Liver (tissue), 9 donors: ENCODE data around the gene LGR6. TPM values are rescaled to one million over a fixed set of nuclear protein-coding genes. Genes with fewer than 3 reads are reported as not detected.

ENCODE experiments used
- DNase-seq: peaks from one replicate; pipeline ENCODE4 v3.0.0-alpha.2; 2017; ENCODE audit warnings: low spot score
- H3K27ac ChIP-seq, 2 donors: one replicate each; pipeline ENCODE4 v1.7.0; 2013; ENCODE audit warnings: inconsistent platforms in 2 of 2, low read length in 2 of 2, control low read depth in 1 of 2, low read depth in 1 of 2, mild to moderate bottlenecking in 1 of 2
- H3K27me3 ChIP-seq, 4 donors: one replicate each; pipeline versions ENCODE4 v1.6.1 to v1.7.0; 2013; ENCODE audit warnings: low read length in 3 of 4, inconsistent platforms in 1 of 4, mild to moderate bottlenecking in 1 of 4, moderate library complexity in 1 of 4; ENCODE audit not compliant: control insufficient read depth in 4 of 4, insufficient read depth in 4 of 4
- H3K36me3 ChIP-seq, 4 donors: one replicate each; pipeline versions ENCODE4 v1.6.1 to v1.7.0; 2013; ENCODE audit warnings: low read length in 3 of 4, mild to moderate bottlenecking in 3 of 4, low read depth in 1 of 4, moderate library complexity in 1 of 4; ENCODE audit not compliant: control insufficient read depth in 4 of 4, insufficient read depth in 3 of 4
- H3K4me1 ChIP-seq, 4 donors: one replicate each; pipeline versions ENCODE4 v1.6.1 to v1.7.0; 2013; ENCODE audit warnings: low read length in 3 of 4, mild to moderate bottlenecking in 3 of 4, moderate library complexity in 1 of 4; ENCODE audit not compliant: control insufficient read depth in 4 of 4, insufficient read depth in 4 of 4
- H3K4me3 ChIP-seq, 3 donors: one replicate each; pipeline versions ENCODE4 v1.6.1 to v1.7.0; 2013; ENCODE audit warnings: low read length in 3 of 3, control low read depth in 1 of 3, low read depth in 1 of 3, mild to moderate bottlenecking in 1 of 3
- H3K9ac ChIP-seq, 2 donors: one replicate each; pipeline ENCODE4 v1.7.0; 2013; ENCODE audit warnings: low read length in 2 of 2, mild to moderate bottlenecking in 2 of 2, moderate library complexity in 2 of 2, control low read depth in 1 of 2, low read depth in 1 of 2
- H3K9me3 ChIP-seq, 4 donors: one replicate each; pipeline versions ENCODE4 v1.6.1 to v1.7.0; 2013; ENCODE audit warnings: low read length in 3 of 4; ENCODE audit not compliant: control insufficient read depth in 4 of 4
- ATF3 ChIP-seq: IDR thresholded peaks from 2 replicates; pipeline ENCODE4 v1.6.1; 2016; ENCODE audit warnings: antibody characterized with exemption
- EGR1 ChIP-seq, 2 donors: IDR thresholded peaks; 2 replicates each; pipeline ENCODE4 v1.6.1; 2016 to 2018; ENCODE audit warnings: antibody characterized with exemption in 2 of 2, low read depth in 2 of 2
- FOXA1 ChIP-seq: IDR thresholded peaks from 2 replicates; pipeline ENCODE4 v1.6.1; 2016; ENCODE audit warnings: antibody characterized with exemption
- FOXA2 ChIP-seq: IDR thresholded peaks from 2 replicates; pipeline ENCODE4 v1.6.1; 2016; ENCODE audit warnings: antibody characterized with exemption
- GABPA ChIP-seq, 2 donors: IDR thresholded peaks in 1 of 2; conservative IDR thresholded peaks in 1 of 2; 2 replicates each; pipeline ENCODE4 v1.6.1; 2016; ENCODE audit warnings: antibody characterized with exemption in 2 of 2, mild to moderate bottlenecking in 1 of 2, moderate library complexity in 1 of 2
- HNF4A ChIP-seq, 2 donors: conservative IDR thresholded peaks; 2 replicates each; pipeline ENCODE4 v1.6.1; 2016; ENCODE audit warnings: antibody characterized with exemption in 2 of 2, mild to moderate bottlenecking in 2 of 2
- JUND ChIP-seq, 2 donors: IDR thresholded peaks; 2 replicates each; pipeline ENCODE4 v1.6.1; 2016; ENCODE audit warnings: antibody characterized with exemption in 2 of 2
- MAX ChIP-seq: IDR thresholded peaks from 2 replicates; pipeline ENCODE4 v1.6.1; 2016; ENCODE audit warnings: antibody characterized with exemption
- NR2F2 ChIP-seq: IDR thresholded peaks from 2 replicates; pipeline ENCODE4 v1.6.1; 2016; ENCODE audit warnings: antibody characterized with exemption
- RAD21 ChIP-seq, 2 donors: IDR thresholded peaks; 2 replicates each; pipeline ENCODE4 v1.6.1; 2016; ENCODE audit warnings: antibody characterized with exemption in 2 of 2, mild to moderate bottlenecking in 2 of 2
- REST ChIP-seq: IDR thresholded peaks from 2 replicates; pipeline ENCODE4 v1.6.1; 2016; ENCODE audit warnings: antibody characterized with exemption, mild to moderate bottlenecking
- RXRA ChIP-seq, 2 donors: IDR thresholded peaks; 2 replicates each; pipeline ENCODE4 v1.6.1; 2017 to 2018; ENCODE audit warnings: antibody characterized with exemption in 2 of 2, mild to moderate bottlenecking in 1 of 2
- TAF1 ChIP-seq: conservative IDR thresholded peaks from 2 replicates; pipeline ENCODE4 v1.6.1; 2016; ENCODE audit warnings: antibody characterized with exemption, mild to moderate bottlenecking
- WGBS: extraction: QIAGEN DNeasy Blood & Tissue Kit; methylation state at CpG from one replicate; pipeline ENCODE4 v1.1.7; 2013; 5-methylcytosine and 5-hydroxymethylcytosine counted together
- polyA plus RNA-seq, 2 donors: library from polyadenylated mRNA; stranded (reverse) in 1 of 2; unstranded in 1 of 2; fragments of 200-250 nt in 1 of 2; fragments of >200 nt in 1 of 2; fragmentation: Nextera tagmentation in 1 of 2; extraction: Ambion mirVana in 1 of 2; gene quantifications; one replicate each; pipeline versions ENCODE4 v1.2.1 to v1.2.3, GENCODE V29; 2013 to 2015
- total RNA-seq, 2 donors: library from RNA; depleted of rRNA; stranded (reverse); fragments of >200 nt; gene quantifications; one replicate each; pipeline ENCODE4 v1.2.3, GENCODE V29; 2014
- TF ChIP-seq, protein P1 (sequence below): fragments of 150-350 bp; IDR thresholded peaks from 2 replicates; pipeline ENCODE4 v1.5.1; 2017; ENCODE audit warnings: improper control_type of control experiment, low read depth, low read length; ENCODE audit not compliant: missing input control
- TF ChIP-seq, protein P2 (sequence below): IDR thresholded peaks from 2 replicates; pipeline ENCODE4 v1.6.1; 2016; ENCODE audit warnings: antibody characterized with exemption
- donor health status: healthy.
- donor health status: healthy.
- donor health status: healthy.
- donor health status: healthy.
- donor health status: healthy.

LGR6 gene
- total and polyA plus RNA-seq, 4 donors: 0.05 to 1.2 (median 0.75) TPM

- DNase-seq: no peak
- no peak overlapping the region for H3K4me3 ChIP-seq
- no peak overlapping the region for H3K27ac ChIP-seq
- H3K27me3 ChIP-seq: no peaks in the 10 kb centered on the region
- no peaks in the 10 kb centered on the region for H3K9me3 ChIP-seq
- H3K4me1 ChIP-seq: no peaks in the 10 kb centered on the region
- TF ChIP-seq GABPA (IDR thresholded peaks at IDR 0.05 in 1 of 2, conservative IDR thresholded peaks at IDR 0.05 in 1 of 2) (no peak), RAD21 (IDR thresholded peaks at IDR 0.05) (no peak), NR2F2 (no peak), TAF1 (no peak), JUND (IDR thresholded peaks at IDR 0.05) (no peak), FOXA2 (no peak), REST (no peak), RXRA (IDR thresholded peaks at IDR 0.05) (no peak), HNF4A (conservative IDR thresholded peaks at IDR 0.05) (no peak), ATF3 (no peak), FOXA1 (no peak), EGR1 (IDR thresholded peaks at IDR 0.05; ENCODE audit: low read depth in 2 of 2) (no peak)
- TF ChIP-seq, protein P1, sequence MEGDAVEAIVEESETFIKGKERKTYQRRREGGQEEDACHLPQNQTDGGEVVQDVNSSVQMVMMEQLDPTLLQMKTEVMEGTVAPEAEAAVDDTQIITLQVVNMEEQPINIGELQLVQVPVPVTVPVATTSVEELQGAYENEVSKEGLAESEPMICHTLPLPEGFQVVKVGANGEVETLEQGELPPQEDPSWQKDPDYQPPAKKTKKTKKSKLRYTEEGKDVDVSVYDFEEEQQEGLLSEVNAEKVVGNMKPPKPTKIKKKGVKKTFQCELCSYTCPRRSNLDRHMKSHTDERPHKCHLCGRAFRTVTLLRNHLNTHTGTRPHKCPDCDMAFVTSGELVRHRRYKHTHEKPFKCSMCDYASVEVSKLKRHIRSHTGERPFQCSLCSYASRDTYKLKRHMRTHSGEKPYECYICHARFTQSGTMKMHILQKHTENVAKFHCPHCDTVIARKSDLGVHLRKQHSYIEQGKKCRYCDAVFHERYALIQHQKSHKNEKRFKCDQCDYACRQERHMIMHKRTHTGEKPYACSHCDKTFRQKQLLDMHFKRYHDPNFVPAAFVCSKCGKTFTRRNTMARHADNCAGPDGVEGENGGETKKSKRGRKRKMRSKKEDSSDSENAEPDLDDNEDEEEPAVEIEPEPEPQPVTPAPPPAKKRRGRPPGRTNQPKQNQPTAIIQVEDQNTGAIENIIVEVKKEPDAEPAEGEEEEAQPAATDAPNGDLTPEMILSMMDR: no peak
- TF ChIP-seq, protein P2, sequence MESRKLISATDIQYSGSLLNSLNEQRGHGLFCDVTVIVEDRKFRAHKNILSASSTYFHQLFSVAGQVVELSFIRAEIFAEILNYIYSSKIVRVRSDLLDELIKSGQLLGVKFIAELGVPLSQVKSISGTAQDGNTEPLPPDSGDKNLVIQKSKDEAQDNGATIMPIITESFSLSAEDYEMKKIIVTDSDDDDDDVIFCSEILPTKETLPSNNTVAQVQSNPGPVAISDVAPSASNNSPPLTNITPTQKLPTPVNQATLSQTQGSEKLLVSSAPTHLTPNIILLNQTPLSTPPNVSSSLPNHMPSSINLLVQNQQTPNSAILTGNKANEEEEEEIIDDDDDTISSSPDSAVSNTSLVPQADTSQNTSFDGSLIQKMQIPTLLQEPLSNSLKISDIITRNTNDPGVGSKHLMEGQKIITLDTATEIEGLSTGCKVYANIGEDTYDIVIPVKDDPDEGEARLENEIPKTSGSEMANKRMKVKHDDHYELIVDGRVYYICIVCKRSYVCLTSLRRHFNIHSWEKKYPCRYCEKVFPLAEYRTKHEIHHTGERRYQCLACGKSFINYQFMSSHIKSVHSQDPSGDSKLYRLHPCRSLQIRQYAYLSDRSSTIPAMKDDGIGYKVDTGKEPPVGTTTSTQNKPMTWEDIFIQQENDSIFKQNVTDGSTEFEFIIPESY: no peak
- 88% methylated on average over 2 of the region's 2 CpGs for WGBS
- no peaks in the 10 kb centered on the region for H3K36me3 ChIP-seq
- no peak overlapping the region for H3K9ac ChIP-seq
Observed at GRCh38 chr1:202233804-202234203, 40.2 kb downstream of the LGR6 start.

DNA sequence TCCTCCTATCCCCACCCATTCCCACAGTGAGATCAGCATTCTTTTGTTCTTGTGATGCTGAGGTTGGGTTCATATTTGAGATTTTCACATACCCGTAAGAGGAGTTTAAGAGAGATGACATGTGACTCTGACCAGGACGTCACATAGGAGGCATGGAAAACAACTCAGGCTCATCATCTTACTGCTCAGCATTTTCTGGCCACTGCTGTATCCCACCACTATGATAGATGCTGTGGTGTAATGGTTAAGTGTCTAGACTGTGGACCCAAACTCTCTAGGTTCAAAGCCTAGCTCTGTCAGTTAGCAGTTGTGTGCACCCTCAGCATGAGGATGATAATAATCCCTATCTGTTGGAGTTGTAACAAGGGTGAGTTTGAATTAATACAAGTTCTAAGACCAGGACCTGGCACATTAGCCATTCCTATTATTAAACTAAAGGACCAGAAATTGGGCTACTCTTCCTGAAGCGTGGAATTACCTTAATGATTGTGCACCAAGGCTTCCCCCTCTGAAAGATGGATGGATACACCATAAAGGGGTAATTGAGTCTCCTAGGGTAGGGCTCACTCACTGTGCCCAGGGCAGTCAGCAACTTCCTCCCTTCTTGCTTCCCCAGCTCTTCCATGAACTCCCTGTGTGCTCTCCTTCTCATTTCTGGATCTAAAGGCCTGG is 40.9 kb downstream of the LGR6 start:
- Histone ChIP-seq H3K9ac (no peak overlapping the region), H3K9me3 (no peaks in the 10 kb centered on the region), H3K4me3 (no peak overlapping the region), H3K27ac (no peak overlapping the region), H3K4me1 (no peaks in the 10 kb centered on the region), H3K36me3 (no peaks in the 10 kb centered on the region), H3K27me3 (no peaks in the 10 kb centered on the region)
- DNase-seq: no peak
- TF ChIP-seq FOXA1 (no peak), GABPA (IDR thresholded peaks at IDR 0.05 in 1 of 2, conservative IDR thresholded peaks at IDR 0.05 in 1 of 2) (no peak), MAX (no peak)
- WGBS: 89% methylated on average over 3 of the region's 3 CpGs
